GM12872 (cell line): ENCODE results near the gene DDX5.

Experiments used
- CTCF ChIP-seq: IDR thresholded peaks from 3 replicates; pipeline ENCODE4 v1.5.1; 2011; ENCODE audit warnings: low read depth, mild to moderate bottlenecking, low read length, moderate library complexity; ENCODE audit not compliant: insufficient read depth

Gene DDX5

DNA sequence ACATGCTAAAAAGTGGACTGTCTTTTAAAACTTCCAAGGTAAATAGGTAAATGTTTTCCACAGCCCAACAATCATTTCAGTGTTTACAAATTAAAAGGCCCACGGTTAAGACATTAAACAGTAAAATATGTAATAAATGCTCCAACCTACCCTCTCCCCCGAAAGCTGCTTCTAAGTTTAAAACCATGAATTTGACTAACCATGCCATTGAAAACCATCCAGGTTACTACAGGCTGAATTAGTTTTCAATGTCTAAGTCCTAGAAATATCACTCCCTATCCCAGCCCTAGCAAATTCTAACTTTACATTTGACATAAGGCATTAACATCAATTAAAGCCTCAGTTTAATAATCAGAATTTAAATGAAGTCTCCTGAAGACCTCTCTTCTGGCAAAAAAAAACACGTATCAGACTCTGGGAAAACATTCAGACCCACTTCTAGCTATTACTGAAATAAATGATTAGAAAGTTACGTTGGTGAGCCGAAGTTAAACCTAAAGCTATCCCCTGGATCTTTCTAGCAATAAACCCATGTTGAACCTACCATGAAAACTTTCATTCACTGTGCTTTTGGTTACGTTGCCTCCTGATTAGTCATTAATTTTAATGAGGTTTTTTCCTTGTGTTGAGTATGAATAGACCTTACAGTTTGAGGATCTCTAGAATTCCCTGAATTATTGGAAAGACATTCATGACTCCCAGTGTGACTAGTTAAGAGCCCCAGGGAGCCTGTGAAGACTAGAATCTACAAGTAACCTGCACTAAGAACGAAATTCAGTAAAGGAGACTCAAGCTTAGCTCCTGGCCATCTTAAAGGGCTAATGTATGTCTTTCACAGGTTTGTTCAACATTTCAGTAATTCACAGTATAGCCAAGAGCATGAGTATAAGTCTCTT, 7.5 kb downstream of the DDX5 start:
- no peak for TF ChIP-seq CTCF

DNA sequence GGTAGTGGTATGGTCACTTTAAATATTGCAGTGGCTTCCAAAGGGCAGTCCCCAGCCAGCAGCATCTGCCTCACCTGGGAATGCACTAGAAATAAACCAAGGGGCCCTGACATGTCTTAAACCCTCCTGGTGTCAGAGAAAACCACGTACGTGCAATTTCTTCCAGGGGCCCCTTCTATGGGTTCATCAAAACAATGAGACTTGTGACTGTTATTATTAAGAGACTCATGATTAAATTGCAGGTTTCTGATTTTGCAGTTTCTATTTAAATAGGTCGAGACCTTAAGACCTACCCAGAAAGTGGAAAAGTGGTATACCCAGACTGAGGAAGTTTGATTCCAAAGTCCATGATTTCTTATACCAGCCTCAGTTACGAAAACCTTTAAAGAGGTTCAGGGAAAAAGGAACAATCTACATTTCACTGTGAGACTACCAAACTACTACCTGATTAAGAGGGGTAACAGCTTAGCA, 8.5 kb downstream of the DDX5 start:
- TF ChIP-seq CTCF: no peak

GRCh38 chr17:64496786-64497564, 9.1 kb downstream of the DDX5 start, which contains the start of gene POLG2:
TSS of gene POLG2 (minus strand) at chr17:64497054. CDS start at chr17:64496968, 86 bp downstream.
- TF ChIP-seq CTCF: peak; percentile 70

DNA sequence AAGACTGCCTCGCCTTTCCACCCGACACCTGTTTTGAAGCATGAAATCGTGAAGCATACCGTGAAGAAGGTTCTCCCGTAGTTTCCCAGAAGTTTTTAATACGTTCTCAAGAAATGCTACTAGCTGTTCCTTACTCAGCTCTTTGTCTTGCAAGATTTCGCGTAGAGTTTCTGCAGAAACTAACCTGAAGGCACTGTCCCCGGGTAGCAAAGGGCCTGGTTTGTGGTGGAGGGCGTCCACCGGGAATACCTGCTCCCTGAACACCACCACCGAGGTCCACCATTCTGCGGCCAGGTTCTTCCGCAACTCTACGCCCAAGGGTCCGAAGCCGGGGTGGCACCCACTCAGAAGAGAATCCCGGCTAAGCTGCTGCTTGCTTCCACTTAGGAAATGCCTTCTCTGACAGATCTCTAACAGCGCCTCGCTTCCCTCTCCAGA, 9.7 kb downstream of the DDX5 start:
- TF ChIP-seq CTCF: no peak

DNA sequence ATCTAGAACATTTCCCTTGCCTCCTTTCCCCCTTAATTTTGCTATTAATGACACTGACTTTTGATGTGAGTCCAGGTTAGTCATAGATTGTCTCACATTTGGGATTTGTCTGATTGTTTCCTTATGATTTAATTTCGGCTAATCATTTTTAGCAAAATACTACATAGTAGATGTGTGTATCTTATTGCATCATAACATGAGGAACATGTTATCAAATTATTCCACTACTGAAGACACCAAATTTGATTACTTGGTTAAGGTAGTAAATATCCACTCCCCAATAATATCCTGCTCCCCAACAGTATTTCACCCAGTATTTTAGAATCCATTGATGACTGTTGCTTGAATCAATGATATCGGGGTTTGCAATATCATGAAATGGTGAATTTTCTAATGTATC, 12.0 kb downstream of the DDX5 start:
- no peak for TF ChIP-seq CTCF

DNA sequence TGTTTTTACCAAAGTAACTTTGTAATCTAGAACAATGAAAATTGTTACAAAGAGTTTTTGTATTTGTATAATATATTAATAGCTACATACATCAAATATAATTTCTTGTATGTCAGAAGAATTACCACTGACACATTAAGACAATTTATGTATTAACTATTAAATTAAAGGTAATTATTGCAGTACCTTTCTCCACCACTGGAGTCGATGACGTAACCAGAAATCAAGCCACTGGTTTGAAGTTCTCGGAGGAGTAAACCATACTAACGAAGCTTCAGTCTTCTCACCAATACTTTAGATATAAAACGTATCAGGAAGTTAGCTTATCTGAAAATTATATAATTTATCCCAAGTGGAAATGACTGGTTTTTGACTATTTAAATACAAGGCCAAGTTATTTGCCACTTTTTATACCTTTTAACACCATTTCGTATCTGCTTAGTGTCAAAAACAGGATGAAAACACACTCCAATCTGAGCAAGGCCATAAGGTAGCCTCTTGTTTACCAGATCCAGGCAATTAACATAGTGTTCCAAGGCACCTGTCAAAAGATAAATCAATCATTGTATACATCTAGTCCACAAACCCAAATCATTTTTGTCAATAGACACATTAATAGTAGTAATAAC, 13.5 kb downstream of the DDX5 start:
- peak; percentile 38; the same call in 2 of the 3 replicates for TF ChIP-seq CTCF

DNA sequence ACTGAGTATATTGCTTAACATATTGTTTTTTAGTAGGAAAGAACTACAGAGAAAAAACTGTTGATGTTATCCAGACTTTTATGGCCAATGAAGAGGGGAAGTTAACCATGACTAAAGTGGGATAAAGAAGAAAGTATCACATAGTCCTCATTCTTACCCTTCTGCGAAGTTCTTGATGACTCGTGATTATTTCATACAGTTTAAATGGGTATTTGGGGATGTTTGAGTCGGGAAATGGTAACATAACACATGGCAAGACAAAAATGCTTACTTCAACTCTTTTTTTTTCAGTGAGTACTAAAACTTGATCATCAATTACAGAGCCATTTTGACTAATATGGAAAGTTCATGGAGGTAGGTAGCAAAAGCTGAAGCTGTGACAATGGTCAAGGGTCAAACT, 14.1 kb downstream of the DDX5 start:
- TF ChIP-seq CTCF: no peak
